Measurements from ENCODE around the gene TMEM178A.
"Not testable (repeated sequence)": the region's sequence is repeated elsewhere in the genome, so short reads cannot be mapped to it uniquely, and the experiment has no call there.

The TMEM178A gene

GRCh38 chr2:39715822-39716221 lies 50.1 kb downstream of the TMEM178A start:
- DNase-seq (ENCODE audit: low read depth in 2 of 2): no peak

- no peak for DNase-seq (ENCODE audit: low read depth in 2 of 2)
Observed at GRCh38 chr2:39717067-39717466, 51.4 kb downstream of the TMEM178A start.

GRCh38 chr2:39718483-39718882 lies 52.8 kb downstream of the TMEM178A start:
- no peak for DNase-seq (ENCODE audit: low read depth in 2 of 2)

- DNase-seq (ENCODE audit: low read depth in 2 of 2): no peak
Observed at GRCh38 chr2:39719317-39719716, 53.6 kb downstream of the TMEM178A start.

GRCh38 chr2:39720970-39721369 lies 55.3 kb downstream of the TMEM178A start:
- no peak for DNase-seq (ENCODE audit: low read depth in 2 of 2)

GRCh38 chr2:39723497-39723896 lies 57.8 kb downstream of the TMEM178A start:
- DNase-seq (ENCODE audit: low read depth in 2 of 2): no peak

- DNase-seq (ENCODE audit: low read depth in 2 of 2): no peak
Observed at GRCh38 chr2:39723946-39724827, 58.5 kb downstream of the TMEM178A start.

- no peak for DNase-seq (ENCODE audit: low read depth in 2 of 2)
Observed at GRCh38 chr2:39724828-39725144, 59.1 kb downstream of the TMEM178A start.

- DNase-seq (ENCODE audit: low read depth in 2 of 2): no peak
Observed at GRCh38 chr2:39725401-39725800, 59.7 kb downstream of the TMEM178A start.

- not testable (repeated sequence) for DNase-seq (ENCODE audit: low read depth in 2 of 2)
Observed at GRCh38 chr2:39728085-39728484, 62.4 kb downstream of the TMEM178A start.

- peak in 1 of 2 donors; percentile 28 for DNase-seq (ENCODE audit: low read depth in 2 of 2)
Observed at GRCh38 chr2:39728941-39729351, 63.2 kb downstream of the TMEM178A start.

- DNase-seq (ENCODE audit: low read depth in 2 of 2): no peak
Observed at GRCh38 chr2:39730276-39730675, 64.6 kb downstream of the TMEM178A start.

- DNase-seq (ENCODE audit: low read depth in 2 of 2): no peak
Observed at GRCh38 chr2:39730685-39731302, 65.1 kb downstream of the TMEM178A start.

- DNase-seq (ENCODE audit: low read depth in 2 of 2): no peak
Observed at GRCh38 chr2:39731546-39731945, 65.8 kb downstream of the TMEM178A start.

GRCh38 chr2:39732482-39732881 lies 66.8 kb downstream of the TMEM178A start:
- no peak for DNase-seq (ENCODE audit: low read depth in 2 of 2)

GRCh38 chr2:39733070-39733674 lies 67.5 kb downstream of the TMEM178A start:
- no peak for DNase-seq (ENCODE audit: low read depth in 2 of 2)

GRCh38 chr2:39734445-39734844 lies 68.7 kb downstream of the TMEM178A start:
- no peak for DNase-seq (ENCODE audit: low read depth in 2 of 2)

- DNase-seq (ENCODE audit: low read depth in 2 of 2): no peak
Observed at GRCh38 chr2:39735648-39736047, 69.9 kb downstream of the TMEM178A start.

GRCh38 chr2:39736640-39737039 lies 70.9 kb downstream of the TMEM178A start:
- DNase-seq (ENCODE audit: low read depth in 2 of 2): no peak

GRCh38 chr2:39737661-39738060 lies 71.9 kb downstream of the TMEM178A start:
- peak in 1 of 2 donors; percentile 1 for DNase-seq (ENCODE audit: low read depth in 2 of 2)

- DNase-seq (ENCODE audit: low read depth in 2 of 2): no peak
Observed at GRCh38 chr2:39738936-39739335, 73.2 kb downstream of the TMEM178A start.

- DNase-seq (ENCODE audit: low read depth in 2 of 2): no peak
Observed at GRCh38 chr2:39739386-39739785, 73.7 kb downstream of the TMEM178A start.

- DNase-seq (ENCODE audit: low read depth in 2 of 2): no peak
Observed at GRCh38 chr2:39741871-39742270, 76.2 kb downstream of the TMEM178A start.
